NCI-H2227 treated with DMSO at 0.1 percent for 48 hours (cell line): Measurements from ENCODE around the gene MACROD2.
"Not testable (repeated sequence)": the region's sequence is repeated elsewhere in the genome, so short reads cannot be mapped to it uniquely, and the experiment has no call there.

ENCODE experiments used
- DNase-seq: peaks from one replicate; lab custom pipeline; 2025; lab: John Stamatoyannopoulos, UW

The MACROD2 gene

DNA sequence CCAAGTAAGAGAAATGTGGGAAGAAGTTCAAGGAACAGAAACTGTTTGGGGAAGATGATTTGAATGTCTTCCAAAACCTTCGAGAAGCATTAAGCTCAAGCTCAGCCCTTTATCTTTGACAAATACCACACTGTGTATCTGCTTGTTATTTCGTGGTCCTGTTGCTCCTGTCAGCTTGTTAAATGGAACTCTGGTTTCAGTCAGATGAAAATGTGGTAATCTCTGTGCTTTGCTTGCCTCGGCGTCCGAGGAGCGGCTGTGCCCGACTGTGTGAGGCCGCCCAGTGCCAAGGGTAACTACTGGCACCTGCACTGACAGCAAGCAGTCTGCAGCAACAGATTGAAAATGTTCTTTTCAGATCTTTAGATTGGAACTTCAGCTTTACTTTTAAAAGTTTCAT, 920.0 kb downstream of the MACROD2 start:
- no peak for DNase-seq

DNA sequence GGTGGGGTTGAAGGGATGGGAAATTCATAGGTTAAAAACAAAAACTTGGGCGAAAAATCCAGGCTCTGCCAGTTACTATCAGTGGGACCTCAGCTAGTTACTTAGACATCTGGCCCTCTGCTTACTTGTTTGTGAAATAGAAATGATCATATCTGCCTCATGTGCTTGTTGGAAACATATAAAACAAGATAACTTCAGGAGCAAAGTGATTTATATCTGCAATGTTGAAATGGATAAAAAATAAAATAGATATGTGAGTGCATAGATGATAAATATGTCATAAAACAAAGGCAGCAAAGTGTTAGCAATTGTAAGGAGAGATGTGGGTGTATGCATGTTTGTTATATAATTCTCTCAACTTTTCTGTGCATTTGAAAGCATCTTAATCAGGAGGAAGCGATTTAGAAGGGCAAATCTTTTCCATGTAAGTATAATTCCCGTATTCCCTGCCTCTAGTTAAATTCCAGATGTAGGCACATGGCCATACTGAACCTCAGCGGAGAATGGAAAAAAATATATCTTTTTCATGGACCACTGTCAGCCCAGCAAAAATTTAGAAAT, 921.1 kb downstream of the MACROD2 start:
- no peak for DNase-seq

DNA sequence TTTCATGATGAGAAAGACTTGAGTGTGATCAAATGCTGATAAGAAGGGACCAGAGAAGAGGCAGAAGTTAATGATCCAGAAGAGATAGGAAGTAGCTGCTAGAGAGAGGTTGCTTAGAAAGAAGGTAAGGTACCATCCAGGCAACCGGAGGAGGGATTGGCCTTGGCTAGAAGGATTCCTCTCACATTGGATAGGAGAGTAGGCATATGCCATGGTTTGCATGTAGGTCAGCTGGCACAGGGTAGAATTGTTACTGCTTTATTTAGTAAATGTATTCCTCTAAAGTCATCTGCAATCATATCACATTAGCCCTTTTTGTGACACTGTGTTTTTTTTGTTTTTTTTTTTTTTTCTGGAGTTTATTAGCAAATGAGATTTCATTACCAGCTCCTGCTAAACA, 923.0 kb downstream of the MACROD2 start:
- no peak for DNase-seq

DNA sequence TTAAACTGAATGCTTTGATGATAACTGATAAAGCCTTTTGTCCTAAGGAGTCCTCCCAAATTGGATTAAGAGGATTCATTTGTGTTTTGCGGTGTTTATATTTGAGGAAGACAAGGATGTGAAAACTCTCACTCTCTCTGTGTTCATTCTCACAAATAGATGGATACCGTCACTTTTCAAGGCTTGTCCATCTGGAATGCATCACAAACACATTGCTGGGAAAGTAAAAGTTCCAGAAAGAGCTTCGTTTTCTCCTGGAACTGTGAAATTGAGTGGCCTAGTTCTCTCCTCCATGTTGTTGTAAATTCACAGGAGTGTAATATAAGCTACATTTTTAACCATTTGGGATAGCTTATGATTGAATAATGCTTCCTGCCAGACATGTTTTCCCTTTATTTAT, 923.7 kb downstream of the MACROD2 start:
- DNase-seq = no peak

DNA sequence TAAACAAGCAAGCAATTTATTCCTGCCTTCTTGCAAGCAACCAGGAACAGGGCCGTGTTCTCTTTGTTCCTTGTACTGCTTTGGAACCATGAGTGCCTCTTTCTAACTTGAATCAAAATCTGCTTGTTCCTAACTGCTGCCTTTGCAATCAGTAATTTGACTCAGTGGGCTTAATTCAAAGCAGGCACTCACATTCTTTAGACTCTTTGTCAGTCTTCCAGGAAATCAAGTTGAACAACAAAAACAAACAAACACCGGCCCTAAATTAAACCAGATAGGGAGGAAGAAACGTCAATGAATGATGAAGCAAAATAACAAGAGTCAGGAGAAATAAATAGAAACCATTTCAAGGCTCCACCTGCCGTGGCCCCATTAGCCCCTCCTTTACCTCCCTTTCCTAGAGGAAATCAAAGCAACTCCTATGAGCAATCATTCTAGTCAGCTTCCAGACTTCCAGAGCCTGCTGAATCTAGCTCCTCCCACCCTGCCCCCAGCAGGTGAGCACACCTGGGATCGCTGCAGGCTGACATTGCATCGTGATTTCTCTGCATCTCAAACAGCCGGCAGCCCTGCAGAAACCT, 924.3 kb downstream of the MACROD2 start:
- DNase-seq = no peak

DNA sequence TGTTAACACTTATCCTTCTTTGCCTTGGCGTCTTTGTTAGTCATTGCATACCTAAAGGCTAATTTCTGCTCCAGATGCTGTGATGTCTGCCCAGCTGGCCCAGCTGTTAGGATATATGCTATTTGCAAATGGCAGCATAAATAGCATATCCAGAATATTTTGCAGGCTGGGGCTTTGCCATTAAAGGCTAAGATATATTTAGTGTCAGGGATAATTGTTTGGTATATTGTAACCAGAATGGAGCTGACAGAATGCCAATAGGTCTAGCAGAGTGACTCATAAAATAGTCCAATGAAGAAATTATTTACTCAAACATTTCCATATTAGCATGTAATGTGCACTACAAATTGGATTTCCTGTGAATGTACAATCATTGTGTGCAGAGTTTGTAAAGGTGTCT, 926.2 kb downstream of the MACROD2 start:
- DNase-seq = no peak

DNA sequence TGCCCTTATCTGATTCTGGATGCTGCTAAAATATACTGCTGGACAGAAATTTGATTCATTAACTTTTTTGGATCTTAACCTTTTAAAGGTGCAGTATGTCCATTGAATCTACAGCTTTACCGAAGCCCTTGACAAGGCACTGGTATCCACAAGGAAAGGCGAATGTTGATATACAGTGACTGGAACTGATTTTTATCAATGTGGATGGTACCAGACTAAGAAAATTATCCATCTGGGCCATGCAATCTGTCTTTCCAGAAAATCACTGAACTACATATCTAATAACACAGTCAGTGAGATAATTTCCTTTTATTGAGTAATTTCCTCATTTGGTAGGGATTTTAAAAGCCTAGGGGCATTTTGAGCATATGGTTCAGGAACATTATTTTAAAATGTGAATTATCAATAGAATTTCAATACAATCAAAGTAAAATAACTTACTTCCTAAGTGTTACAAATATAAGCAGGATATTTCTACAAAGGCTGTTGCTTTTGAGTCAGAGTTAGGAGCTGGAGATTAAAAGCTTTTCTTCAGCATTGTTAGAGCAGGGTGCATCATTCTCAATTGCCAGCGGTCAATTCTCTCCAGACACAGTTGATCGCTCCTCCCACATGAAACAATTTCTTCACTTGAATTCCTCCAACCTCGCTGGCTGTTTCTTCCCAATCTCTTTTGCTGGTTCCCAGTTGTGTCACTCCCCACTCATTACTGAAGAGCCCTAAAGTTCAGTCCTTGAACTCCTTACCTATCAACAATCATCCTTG, 927.4 kb downstream of the MACROD2 start:
- DNase-seq = no peak

DNA sequence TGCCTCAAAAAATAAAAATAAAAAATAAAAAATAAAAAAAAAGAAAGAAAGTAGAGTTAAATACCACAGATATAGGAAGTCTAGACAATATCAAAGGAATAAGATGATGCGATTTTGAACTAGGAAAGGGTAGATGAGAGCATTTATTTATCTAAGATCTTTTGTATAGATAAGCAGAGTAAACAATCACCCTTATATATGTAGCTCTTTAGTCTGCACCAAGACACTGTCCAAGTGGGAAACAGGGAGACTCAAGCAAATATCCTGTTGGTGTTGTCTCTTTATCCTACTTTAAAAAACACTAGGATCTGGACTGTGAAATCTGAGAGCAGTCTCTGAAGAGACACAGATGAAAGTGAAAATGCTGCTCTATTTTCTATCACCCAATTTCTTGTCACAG, 929.1 kb downstream of the MACROD2 start:
- DNase-seq = no peak

DNA sequence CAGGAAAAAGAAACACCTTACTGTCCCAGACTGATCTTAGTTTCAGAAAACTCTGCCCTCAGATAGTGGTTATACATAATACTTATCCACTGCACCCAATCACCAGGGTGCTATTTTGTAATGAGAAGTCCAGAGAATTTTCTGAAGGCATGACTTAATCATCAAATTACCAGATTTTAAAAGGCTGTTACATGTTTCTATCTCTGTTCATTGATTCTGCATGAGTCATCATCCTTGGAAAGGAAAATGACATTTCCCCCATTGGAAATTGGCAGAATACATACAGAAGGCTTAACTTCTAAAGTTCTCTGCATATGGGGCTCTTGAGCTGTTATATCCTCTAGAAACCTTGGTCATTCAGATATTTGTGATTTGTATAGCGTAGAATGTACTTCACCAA, 930.0 kb downstream of the MACROD2 start:
- DNase-seq = no peak

DNA sequence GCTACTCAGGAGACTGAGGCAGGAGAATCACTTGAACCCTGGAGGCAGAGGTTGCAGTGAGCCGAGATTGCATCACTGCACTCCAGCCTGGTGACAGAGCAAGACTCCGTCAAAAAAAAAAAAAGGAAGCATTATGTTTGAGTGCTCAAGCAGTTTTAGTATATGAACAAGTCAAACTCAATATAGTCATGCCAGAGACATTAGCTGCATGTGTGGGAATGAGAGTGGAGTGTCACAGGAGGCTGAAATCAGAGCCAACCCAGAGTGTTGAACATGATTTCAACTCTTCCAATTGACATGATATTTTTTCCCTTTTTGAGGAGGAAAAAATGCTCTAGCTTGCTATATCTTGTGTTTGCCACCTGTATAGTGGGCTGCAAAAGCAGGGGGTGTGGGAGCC, 931.1 kb downstream of the MACROD2 start:
- not testable (repeated sequence) for DNase-seq

DNA sequence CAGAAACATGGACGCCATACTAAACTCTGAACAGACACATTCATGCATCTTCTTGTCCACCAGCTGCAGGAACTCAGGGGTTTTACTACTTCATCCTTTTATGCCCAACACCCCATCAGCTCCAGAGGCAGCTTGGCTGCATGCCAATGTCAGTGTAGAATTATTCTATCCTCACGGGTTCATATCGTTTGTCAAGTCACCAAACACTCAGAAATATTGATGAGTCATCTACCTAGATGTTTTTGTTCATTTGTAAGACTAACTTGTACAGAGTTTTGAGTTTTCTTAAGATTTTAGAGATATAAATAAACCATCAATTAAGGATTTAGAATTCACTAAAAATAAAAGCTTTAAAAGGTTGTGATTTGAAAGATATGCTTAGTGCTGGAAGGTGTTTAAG, 932.8 kb downstream of the MACROD2 start:
- DNase-seq = peak; percentile 47

DNA sequence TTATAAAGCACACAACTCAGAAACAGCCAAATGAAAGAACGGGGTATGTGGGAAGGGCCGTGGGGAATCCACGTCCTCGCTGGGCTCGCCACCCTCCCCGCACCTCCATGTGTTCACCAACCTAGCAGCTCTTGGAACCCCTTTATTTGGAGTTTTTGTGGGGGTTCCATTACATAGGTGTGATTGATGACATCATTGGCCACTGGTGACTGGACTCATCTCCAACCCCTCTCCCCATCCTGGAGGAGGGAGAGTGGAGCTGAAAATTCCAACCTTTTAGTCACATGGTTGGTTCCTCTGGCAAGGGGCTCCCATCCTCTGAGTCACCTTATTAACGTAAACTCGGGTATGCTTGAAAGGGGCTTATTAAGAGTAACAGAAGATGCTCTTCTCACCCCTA, 934.1 kb downstream of the MACROD2 start:
- no peak for DNase-seq

DNA sequence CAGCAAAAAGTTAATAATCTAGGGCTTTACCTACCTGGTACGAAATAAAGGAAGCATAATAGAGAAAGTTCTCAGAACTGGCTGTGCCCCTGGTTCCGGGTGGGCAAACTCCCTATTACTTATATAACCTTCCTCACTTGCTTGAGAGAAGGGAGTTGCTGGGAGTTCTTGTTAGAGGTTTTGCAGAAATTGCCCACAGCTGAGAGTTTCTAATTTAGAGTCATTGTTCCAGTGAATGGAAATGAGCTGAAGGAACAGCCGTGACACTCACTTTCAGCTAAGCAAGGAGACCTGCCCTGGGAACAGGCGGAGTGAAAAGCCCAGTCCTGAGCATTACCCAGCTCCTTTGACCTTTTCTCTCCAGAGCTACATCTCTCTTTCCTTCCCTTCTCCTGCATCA, 936.7 kb downstream of the MACROD2 start:
- DNase-seq = no peak

DNA sequence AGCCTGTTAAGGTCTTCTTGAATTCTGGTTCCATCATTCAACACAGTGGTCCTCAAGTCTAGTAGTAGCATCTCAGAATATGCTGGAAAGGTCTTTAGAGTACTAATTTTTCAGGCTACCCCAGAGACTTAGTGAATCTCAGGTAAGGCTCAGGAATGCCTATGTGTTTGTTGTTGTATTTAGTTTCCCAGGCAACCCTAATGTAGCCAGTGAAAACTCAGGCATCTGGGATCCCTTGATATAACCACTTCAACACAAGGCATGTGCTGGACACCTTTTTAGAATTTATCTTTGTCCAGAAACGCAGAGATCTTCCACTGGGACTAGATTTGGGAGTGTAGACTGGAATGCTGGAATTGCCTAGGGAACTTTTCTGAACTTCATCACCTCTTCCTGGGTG, 940.0 kb downstream of the MACROD2 start:
- DNase-seq = no peak

DNA sequence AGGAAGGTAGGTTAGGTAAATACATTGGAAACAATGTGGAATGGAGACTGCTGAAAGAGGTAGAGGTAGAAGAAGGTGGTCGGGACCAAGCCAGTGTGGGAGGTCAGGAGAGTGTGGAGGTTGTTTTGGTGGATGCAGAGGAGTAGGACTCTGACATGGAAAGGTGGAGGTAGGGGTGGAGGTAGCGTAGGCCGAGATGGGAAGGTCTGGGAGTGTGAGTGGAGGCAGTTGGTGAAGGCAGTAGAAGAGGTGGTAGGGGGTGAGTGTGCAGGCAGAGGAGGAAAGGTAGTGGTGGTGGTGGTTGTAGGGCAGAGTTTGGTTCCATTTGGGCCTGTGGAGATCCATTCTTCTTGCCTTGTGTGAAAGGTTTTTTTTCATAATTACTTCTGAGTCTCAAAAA, 941.7 kb downstream of the MACROD2 start:
- DNase-seq = no peak

DNA sequence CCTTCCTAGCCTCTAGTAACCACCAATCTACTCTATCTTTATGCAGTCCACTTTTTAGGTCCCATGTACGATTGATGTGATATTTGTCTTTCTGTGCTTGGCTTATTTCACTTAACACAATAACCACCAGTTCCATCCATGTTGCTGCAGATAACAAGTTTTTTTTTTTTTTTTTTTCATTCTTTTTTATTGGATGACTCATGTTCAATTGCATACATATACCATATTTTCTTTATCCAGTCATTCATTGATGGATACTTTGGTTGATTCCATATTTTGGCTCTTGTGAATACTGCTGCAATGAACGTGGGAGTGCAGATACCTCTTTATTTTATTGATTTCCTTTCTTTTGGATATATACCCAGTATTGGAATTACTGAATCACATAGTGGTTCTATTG, 942.5 kb downstream of the MACROD2 start:
- DNase-seq = no peak

DNA sequence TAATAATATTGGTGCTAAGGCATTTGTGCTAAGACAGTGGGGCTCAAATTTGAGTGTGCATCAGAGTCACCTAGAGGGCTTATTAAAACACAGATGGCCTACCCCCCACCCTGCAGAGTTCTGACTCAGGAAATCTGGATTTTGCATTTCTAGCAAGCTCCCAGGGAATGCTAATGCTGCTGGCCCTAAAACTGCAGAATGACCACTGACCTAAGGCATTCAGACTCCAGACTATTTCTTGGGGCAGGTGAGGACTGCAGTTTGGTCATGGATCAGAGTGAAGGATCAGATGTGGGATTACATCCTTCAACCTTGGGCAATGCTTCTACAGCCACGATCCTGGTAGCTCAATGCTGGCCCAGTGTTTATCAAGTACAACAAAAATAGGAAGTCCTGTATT, 952.2 kb downstream of the MACROD2 start:
- DNase-seq = no peak

DNA sequence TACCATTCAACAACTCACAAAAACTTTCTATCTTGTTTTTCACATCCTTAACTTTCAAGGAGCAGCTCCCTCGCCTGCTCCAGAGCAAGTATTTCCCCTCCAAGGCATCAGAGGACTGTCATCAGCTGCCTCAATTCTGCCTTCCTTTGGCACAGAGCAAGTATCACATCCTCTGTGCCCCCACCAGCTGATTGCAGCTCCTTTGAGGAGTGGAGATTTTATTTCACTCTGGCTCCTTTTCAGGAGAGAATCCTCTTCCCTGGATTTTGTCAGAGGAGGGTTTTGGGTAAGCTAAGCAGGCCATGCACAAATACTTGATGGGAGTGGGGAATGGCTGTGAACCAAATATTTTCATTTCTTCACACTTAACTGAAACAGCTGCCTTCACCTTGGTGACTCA, 952.6 kb downstream of the MACROD2 start:
- DNase-seq = no peak

DNA sequence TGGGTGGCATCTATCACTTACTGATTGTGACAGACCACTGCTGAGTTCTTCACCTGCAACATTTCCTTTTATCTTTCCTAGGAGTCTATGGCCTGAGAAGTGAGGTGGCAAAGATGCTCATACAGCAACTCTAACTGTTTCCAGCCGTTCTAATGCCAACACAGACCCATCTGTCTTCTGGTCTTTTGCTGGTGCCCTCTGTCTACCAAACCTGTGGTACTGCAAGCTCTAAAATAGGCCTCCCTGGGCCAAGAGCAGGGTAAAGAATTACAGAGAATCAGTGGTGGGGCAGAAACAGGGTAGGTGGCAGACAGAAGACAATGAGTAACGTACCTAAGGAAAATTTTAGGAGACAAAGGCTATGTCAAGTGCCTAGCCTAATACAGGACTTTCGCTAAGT, 953.1 kb downstream of the MACROD2 start:
- DNase-seq = no peak

DNA sequence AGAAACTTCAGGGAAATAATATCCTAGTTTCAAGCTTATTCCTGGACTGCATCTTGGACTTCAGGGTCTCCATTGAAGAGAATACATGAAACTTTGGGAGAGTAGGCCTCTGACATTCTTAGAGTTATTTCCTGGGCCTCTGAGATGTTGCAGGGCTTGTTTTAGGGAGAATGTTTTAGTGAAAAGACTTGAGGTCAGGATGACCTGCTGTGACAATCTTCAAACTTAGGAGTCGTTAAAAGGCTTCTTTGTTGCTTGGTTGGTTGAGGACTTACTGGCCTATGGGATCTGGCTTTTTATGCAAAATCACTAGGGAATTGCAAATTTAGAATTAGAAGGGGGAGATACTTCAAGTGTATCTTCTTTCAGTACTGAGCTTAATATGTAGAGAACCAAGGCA, 955.3 kb downstream of the MACROD2 start:
- no peak for DNase-seq

DNA sequence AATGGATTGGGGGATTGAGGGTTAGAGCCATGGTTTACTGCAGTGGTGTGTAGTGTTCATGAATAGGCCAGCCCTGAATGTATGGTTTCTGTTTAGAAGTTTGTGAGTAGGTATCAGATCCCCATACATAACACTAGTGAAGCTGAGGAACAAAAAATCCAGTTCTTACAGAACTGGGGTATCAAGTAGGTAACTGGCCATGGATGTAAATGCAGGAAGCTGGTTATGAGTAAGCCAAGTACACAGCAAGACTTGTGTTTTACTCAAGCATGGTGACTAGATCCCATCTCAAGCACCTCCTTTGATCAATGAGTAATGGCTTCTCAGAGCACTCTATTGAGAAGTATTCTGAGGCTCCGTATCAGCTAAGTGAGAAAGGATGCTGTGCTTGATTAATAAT, 955.8 kb downstream of the MACROD2 start:
- DNase-seq = no peak

DNA sequence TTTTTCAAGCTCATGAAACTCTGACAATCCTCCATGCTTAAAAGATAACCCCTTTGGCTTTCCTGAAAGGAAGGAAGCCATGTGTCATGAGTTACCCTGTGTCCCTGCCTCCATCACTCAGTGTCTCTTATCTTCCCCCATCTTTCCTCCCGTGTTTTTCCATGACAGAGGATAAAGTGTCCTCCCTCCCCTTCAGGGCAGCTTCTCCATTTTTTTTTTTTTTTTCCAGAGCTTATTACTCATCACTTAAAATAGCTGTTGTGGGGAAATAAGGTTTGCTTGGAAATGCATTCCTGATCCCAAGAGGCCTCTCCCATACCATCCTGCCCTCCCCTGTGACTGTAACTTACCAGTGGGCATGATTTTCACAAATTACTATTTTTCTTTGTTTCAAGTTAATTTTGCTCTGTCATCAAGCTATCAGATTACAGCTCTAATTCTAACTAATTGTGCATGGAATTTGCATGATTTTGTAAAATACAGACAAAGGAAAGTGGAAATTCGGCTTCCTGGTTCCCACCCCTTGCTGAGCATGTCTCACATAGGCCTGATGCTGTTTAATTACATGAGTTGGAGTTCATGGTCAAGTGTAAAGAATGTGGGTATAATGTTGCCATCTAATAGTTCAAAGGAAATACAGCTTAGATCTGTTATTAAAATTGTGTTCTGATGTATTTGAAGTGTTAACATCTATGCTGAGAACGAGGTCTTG, 956.5 kb downstream of the MACROD2 start:
- no peak for DNase-seq

DNA sequence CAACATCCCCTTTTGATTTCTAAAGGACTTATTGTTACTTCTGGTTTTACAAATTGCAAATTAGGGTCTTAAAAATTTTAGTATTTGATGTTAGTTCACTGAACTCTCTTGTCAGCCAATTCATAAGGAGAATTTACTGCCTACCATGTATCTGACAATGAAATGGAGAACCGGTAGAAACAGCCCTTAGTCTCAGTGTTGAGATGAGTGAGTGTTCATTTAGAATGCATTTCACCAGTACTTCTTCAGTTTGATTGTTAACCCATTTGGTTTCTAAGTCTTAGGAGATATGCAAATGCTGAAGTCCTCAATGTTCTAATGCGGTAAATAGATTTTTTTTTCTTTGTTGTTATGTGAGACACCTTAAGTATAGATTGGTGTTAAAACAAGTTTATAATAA, 958.4 kb downstream of the MACROD2 start:
- DNase-seq = no peak
